NCI-H2107 (cell line): ENCODE measurements around the gene SEMG2.

Source experiments
- DNase-seq: peaks from one replicate; lab custom pipeline; 2025; lab: John Stamatoyannopoulos, UW

The SEMG2 gene

GRCh38 chr20:45229264-45230056 lies 8.3 kb downstream of the SEMG2 start:
- no peak for DNase-seq

GRCh38 chr20:45230631-45231030 lies 9.5 kb downstream of the SEMG2 start:
- DNase-seq, result no peak

- DNase-seq, result no peak
Measured at GRCh38 chr20:45235995-45236394, 14.8 kb downstream of the SEMG2 start.

- no peak for DNase-seq
Measured at GRCh38 chr20:45238139-45238538, 17.0 kb downstream of the SEMG2 start.

GRCh38 chr20:45246109-45246508 lies 24.9 kb downstream of the SEMG2 start:
- DNase-seq, result no peak

GRCh38 chr20:45247865-45248264 lies 26.7 kb downstream of the SEMG2 start:
- no peak for DNase-seq

GRCh38 chr20:45248609-45249008 lies 27.4 kb downstream of the SEMG2 start:
- DNase-seq, result no peak

- DNase-seq, result no peak
Measured at GRCh38 chr20:45251884-45252560, 30.8 kb downstream of the SEMG2 start.

- DNase-seq, result no peak
Measured at GRCh38 chr20:45253261-45253660, 32.1 kb downstream of the SEMG2 start.

GRCh38 chr20:45254383-45255262 lies 33.5 kb downstream of the SEMG2 start, which contains the start of gene SLPI:
Gene SLPI, minus strand, starts transcription at chr20:45254564. Its CDS starts 21 bp downstream, at chr20:45254543.
- DNase-seq, result no peak

- no peak for DNase-seq
Measured at GRCh38 chr20:45257161-45257560, 36.0 kb downstream of the SEMG2 start.

- no peak for DNase-seq
Measured at GRCh38 chr20:45257711-45258110, 36.5 kb downstream of the SEMG2 start.

- no peak for DNase-seq
Measured at GRCh38 chr20:45258259-45258658, 37.1 kb downstream of the SEMG2 start.

GRCh38 chr20:45258664-45259063 lies 37.5 kb downstream of the SEMG2 start:
- no peak for DNase-seq

- DNase-seq, result no peak
Measured at GRCh38 chr20:45263556-45264266, 42.5 kb downstream of the SEMG2 start.

- no peak for DNase-seq
Measured at GRCh38 chr20:45266977-45267376, 45.8 kb downstream of the SEMG2 start.

- no peak for DNase-seq
Measured at GRCh38 chr20:45268531-45268930, 47.4 kb downstream of the SEMG2 start.

- no peak for DNase-seq
Measured at GRCh38 chr20:45269056-45269455, 47.9 kb downstream of the SEMG2 start.

- no peak for DNase-seq
Measured at GRCh38 chr20:45269754-45270270, 48.6 kb downstream of the SEMG2 start.
